B cell (primary cell): ENCODE measurements around the gene UBR2. TPM values are rescaled to one million over a fixed set of nuclear protein-coding genes. Genes with fewer than 3 reads are reported as not detected.
"Not testable (repeated sequence)": the region's sequence is repeated elsewhere in the genome, so short reads cannot be mapped to it uniquely, and the experiment has no call there.

Experiments used
- ATAC-seq: fragments of 200-7000 bp; cut with Tn5 transposase; one replicate; pipeline ENCODE4 v1.10.0; 2021; ENCODE audit warnings: low read depth, mild to moderate bottlenecking, moderate number of reproducible peaks, moderate library complexity
- CTCF ChIA-PET: fragments of 350-600 bp; sonication (Branson Sonifier 250); formaldehyde crosslinking; loops from one replicate; lab custom pipeline; 2021; ENCODE audit warnings: antibody characterized with exemption, inconsistent platforms; lab: Charles Lee
- POLR2A ChIA-PET: fragments of 350-600 bp; sonication (Branson Sonifier 250); formaldehyde crosslinking; loops from one replicate; lab custom pipeline; 2021; ENCODE audit warnings: antibody characterized with exemption; lab: Charles Lee
- DNase-seq: peaks from one replicate; pipeline ENCODE4 v3.0.0; 2013
- H2AFZ ChIP-seq: 2 replicates; pipeline ENCODE4 v1.6.1; 2012; ENCODE audit warnings: mild to moderate bottlenecking, low read depth, low read length; ENCODE audit not compliant: insufficient read depth, poor library complexity, severe bottlenecking
- H3K27ac ChIP-seq, 2 donors: 1 replicate in 1 of 2; 2 replicates in 1 of 2; pipeline ENCODE4 v1.5.1; 2012 to 2013; ENCODE audit warnings: low read length in 2 of 2, mild to moderate bottlenecking in 2 of 2, moderate library complexity in 1 of 2
- H3K27me3 ChIP-seq, 4 experiments: fragments of 200-600 bp in 1 of 4; sonication (generic) in 1 of 4; replicated peaks in 1 of 4; 1 replicate in 2 of 4; 2 replicates in 2 of 4; pipeline versions ENCODE4 v1.6.1 to v1.7.0; 2013 to 2016; ENCODE audit warnings: low read length in 3 of 4, mild to moderate bottlenecking in 2 of 4, mixed read lengths in 1 of 4, moderate library complexity in 1 of 4; ENCODE audit not compliant: insufficient read depth in 4 of 4, control insufficient read depth in 3 of 4; ENCODE audit errors: control extremely low read depth in 1 of 4
- H3K36me3 ChIP-seq, 2 experiments: replicated peaks in 1 of 2; 1 replicate in 1 of 2; 2 replicates in 1 of 2; pipeline versions ENCODE4 v1.6.1 to v1.7.1; 2013; ENCODE audit warnings: low read length in 1 of 2; ENCODE audit not compliant: insufficient read depth in 2 of 2, control insufficient read depth in 1 of 2; ENCODE audit errors: control extremely low read depth in 1 of 2, extremely low read depth in 1 of 2
- H3K4me1 ChIP-seq, 2 donors: fragments of 200-600 bp in 1 of 2; sonication (generic) in 1 of 2; 1 replicate in 1 of 2; 2 replicates in 1 of 2; pipeline versions ENCODE4 v1.5.1 to v1.6.1; 2013 to 2017; ENCODE audit warnings: low read length in 2 of 2; ENCODE audit not compliant: control insufficient read depth in 2 of 2, insufficient read depth in 2 of 2
- H3K4me2 ChIP-seq: replicated peaks from 2 replicates; pipeline ENCODE3; 2012; ENCODE audit warnings: mild to moderate bottlenecking, low read depth, low read length; ENCODE audit not compliant: poor library complexity, severe bottlenecking
- H3K4me3 ChIP-seq, 5 experiments: fragments of 200-600 bp in 1 of 5; sonication (generic) in 1 of 5; 1 replicate in 3 of 5; 2 replicates in 2 of 5; pipeline versions ENCODE4 v1.5.1 to v1.7.0; 2011 to 2016; ENCODE audit warnings: low read length in 4 of 5, mild to moderate bottlenecking in 4 of 5, low read depth in 2 of 5, control low read depth in 1 of 5, moderate library complexity in 1 of 5; ENCODE audit not compliant: insufficient read depth in 1 of 5; ENCODE audit errors: control extremely low read depth in 1 of 5, extremely low read depth in 1 of 5
- H3K79me2 ChIP-seq: fragments of 200-600 bp; sonication (generic); one replicate; pipeline ENCODE4 v1.6.0; 2016; ENCODE audit warnings: low read length; ENCODE audit not compliant: control insufficient read depth, insufficient read depth
- H3K9ac ChIP-seq: fragments of 200-600 bp; sonication (generic); 2 replicates; pipeline ENCODE4 v1.6.1; 2017; ENCODE audit warnings: mild to moderate bottlenecking, low read length, moderate library complexity
- H3K9me3 ChIP-seq, 3 donors: one replicate each; pipeline versions ENCODE4 v1.6.1 to v1.7.1; 2013; ENCODE audit warnings: low read length in 2 of 3; ENCODE audit not compliant: control insufficient read depth in 2 of 3, insufficient read depth in 1 of 3; ENCODE audit errors: control extremely low read depth in 1 of 3
- H4K20me1 ChIP-seq: 2 replicates; pipeline ENCODE4 v1.6.0; 2012; ENCODE audit warnings: mild to moderate bottlenecking, low read length; ENCODE audit not compliant: insufficient read depth, control insufficient read depth, poor library complexity, severe bottlenecking
- H3K27ac Mint-ChIP-seq: one replicate; pipeline ENCODE4 v1.8.0; 2021; ENCODE audit warnings: mixed read lengths
- H3K27me3 Mint-ChIP-seq: one replicate; pipeline ENCODE4 v1.8.0; 2021; ENCODE audit warnings: mixed read lengths
- H3K4me1 Mint-ChIP-seq: one replicate; pipeline ENCODE4 v1.8.0; 2021; ENCODE audit warnings: mixed read lengths
- H3K4me3 Mint-ChIP-seq: one replicate; pipeline ENCODE4 v1.8.0; 2021; ENCODE audit warnings: mixed read lengths
- H3K9me3 Mint-ChIP-seq: one replicate; pipeline ENCODE4 v1.8.0; 2022; ENCODE audit warnings: mixed read lengths; ENCODE audit not compliant: insufficient read depth
- EZH2 ChIP-seq: IDR thresholded peaks from 2 replicates; pipeline ENCODE4 v1.6.1; 2012; ENCODE audit warnings: borderline replicate concordance, low read depth, mild to moderate bottlenecking, moderate library complexity, low read length; ENCODE audit not compliant: insufficient read depth, poor library complexity, severe bottlenecking
- WGBS: methylation state at CpG from one replicate; pipeline ENCODE4 v1.1.5; 2013; ENCODE audit warnings: missing lambda C conversion rate; ENCODE audit not compliant: insufficient coverage; 5-methylcytosine and 5-hydroxymethylcytosine counted together
- intact Hi-C: fragments of 100-400 bp; cut with micrococcal nuclease; formaldehyde crosslinking; loops from one replicate; pipeline ENCODE4 v1.10.0; 2022
- polyA plus RNA-seq: library from polyadenylated mRNA; depleted of rRNA; stranded (reverse); fragments of >200 nt; gene quantifications from 2 replicates; pipeline ENCODE4 v1.2.3, GENCODE V29; 2012
- total RNA-seq, 2 donors: library from RNA; stranded (reverse); fragments of 120-200 nt in 1 of 2; gene quantifications; 1 replicate in 1 of 2; 2 replicates in 1 of 2; pipeline versions ENCODE4 v1.2.3 to v1.2.4, GENCODE V29; 2013 to 2022
- TF ChIP-seq, protein P1 (sequence below): fragments of 200-600 bp; IDR thresholded peaks from one replicate; pipeline ENCODE4 v1.8.0; 2022; ENCODE audit warnings: antibody characterized with exemption, mild to moderate bottlenecking

UBR2 gene
- total and polyA plus RNA-seq, 2 donors (not counting 1 experiment from before 2014, with no cell fraction given), result 9.7 to 56.2 TPM

DNA sequence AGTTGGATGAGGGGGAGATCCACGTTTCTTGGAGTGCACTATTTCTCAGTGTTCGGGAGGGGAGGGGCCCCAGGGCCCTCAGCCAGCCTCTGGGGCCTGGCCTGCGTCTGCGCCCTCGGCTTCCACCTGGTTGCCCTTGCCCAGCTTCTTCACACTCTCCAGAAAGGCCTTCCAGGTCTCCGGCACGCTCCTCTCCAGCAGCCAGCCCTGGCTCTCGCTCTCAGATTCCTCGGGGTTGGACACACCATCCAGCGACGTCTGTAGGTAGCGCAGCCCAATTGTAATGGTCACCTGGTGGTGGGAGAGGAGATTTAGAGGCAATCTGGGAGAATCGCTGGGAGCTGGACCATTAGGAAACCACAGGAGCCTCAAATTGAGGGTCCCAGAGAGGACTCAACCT lies 134.4 kb downstream of the UBR2 start:
- Histone ChIP-seq H3K4me3 (no peak overlapping the region), H3K79me2 (no peaks in the 10 kb centered on the region), H3K27ac (no peak overlapping the region), H3K4me1 (peaks cover 6 to 8% of the 10 kb centered on the region in 2 donors), H3K9ac (no peak overlapping the region), H3K36me3 (peaks cover 1 to 8% of the 10 kb centered on the region in 2 experiments), H2AFZ (no peak overlapping the region), H4K20me1 (no peaks in the 10 kb centered on the region), H3K27me3 (no peaks in the 10 kb centered on the region), H3K4me2 (no peak overlapping the region), H3K9me3 (no peaks in the 10 kb centered on the region)
- Mint-ChIP-seq H3K9me3 (no peaks in the 10 kb centered on the region), H3K4me3 (no peak overlapping the region), H3K27ac (no peak overlapping the region), H3K4me1 (peaks cover 8% of the 10 kb centered on the region), H3K27me3 (no peaks in the 10 kb centered on the region)
- CTCF ChIA-PET, result interaction anchor here (1.4 to 1.5 kb wide), 2 partner anchors 28 to 36 kb away, joined by 4 read pairs; no protein-coding TSS in a partner anchor
- intact Hi-C loops, result no loop called here
- DNase-seq (no peak), ATAC-seq (no peak)
- POLR2A ChIA-PET, result no interaction called here
- WGBS, result 96% methylated on average over 11 of the region's 13 CpGs
- TF ChIP-seq EZH2, result no peak
- TF ChIP-seq, protein P1, sequence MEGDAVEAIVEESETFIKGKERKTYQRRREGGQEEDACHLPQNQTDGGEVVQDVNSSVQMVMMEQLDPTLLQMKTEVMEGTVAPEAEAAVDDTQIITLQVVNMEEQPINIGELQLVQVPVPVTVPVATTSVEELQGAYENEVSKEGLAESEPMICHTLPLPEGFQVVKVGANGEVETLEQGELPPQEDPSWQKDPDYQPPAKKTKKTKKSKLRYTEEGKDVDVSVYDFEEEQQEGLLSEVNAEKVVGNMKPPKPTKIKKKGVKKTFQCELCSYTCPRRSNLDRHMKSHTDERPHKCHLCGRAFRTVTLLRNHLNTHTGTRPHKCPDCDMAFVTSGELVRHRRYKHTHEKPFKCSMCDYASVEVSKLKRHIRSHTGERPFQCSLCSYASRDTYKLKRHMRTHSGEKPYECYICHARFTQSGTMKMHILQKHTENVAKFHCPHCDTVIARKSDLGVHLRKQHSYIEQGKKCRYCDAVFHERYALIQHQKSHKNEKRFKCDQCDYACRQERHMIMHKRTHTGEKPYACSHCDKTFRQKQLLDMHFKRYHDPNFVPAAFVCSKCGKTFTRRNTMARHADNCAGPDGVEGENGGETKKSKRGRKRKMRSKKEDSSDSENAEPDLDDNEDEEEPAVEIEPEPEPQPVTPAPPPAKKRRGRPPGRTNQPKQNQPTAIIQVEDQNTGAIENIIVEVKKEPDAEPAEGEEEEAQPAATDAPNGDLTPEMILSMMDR, result no peak

DNA sequence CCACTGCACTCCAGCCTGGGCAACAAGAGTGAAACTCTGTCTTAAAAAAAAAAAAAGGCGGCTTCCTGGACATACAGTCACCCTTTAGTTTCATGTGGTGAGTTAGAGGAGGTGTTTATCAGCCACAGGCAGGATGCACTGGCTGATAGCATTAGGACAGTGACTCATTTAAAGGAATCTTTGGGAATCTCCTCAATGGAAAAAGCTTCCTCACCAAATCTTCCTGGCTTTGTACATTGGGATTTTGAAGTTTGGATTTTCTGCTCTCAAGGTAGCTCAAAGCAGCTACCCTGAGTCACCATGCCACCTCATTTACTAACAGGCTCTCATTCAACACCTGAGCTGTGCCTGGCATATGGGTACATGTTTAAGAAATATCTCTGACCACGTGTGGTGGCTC lies 138.4 kb downstream of the UBR2 start:
- H3K4me2 ChIP-seq, result no peak overlapping the region
- H3K27ac Mint-ChIP-seq, result no peak overlapping the region
- no peaks in the 10 kb centered on the region for H3K9me3 ChIP-seq
- no peaks in the 10 kb centered on the region for H3K27me3 ChIP-seq
- CTCF ChIA-PET, result no interaction called here
- H4K20me1 ChIP-seq, result no peaks in the 10 kb centered on the region
- no peaks in the 10 kb centered on the region for H3K36me3 ChIP-seq
- no peak overlapping the region for H3K4me3 ChIP-seq
- H3K9me3 Mint-ChIP-seq, result no peaks in the 10 kb centered on the region
- H3K4me1 ChIP-seq, result no peaks in the 10 kb centered on the region
- no peak overlapping the region for H3K27ac ChIP-seq
- H3K79me2 ChIP-seq, result no peaks in the 10 kb centered on the region
- ATAC-seq (no peak), DNase-seq (no peak)
- POLR2A ChIA-PET, result interaction anchor here (0.6 kb wide), 2 partner anchors 10 to 219 kb away, joined by 3 to 4 read pairs; no protein-coding TSS in a partner anchor
- intact Hi-C loops, result no loop called here
- WGBS, result no CpG with 5 or more reads among the region's 2 CpGs
- no peaks in the 10 kb centered on the region for H3K4me1 Mint-ChIP-seq
- no peak overlapping the region for H3K9ac ChIP-seq
- TF ChIP-seq, protein P1, result no peak
- TF ChIP-seq EZH2, result no peak
- no peak overlapping the region for H3K4me3 Mint-ChIP-seq
- peaks cover 3% of the 10 kb centered on the region for H3K27me3 Mint-ChIP-seq
- H2AFZ ChIP-seq, result no peak overlapping the region

- intact Hi-C loops, POLR2A ChIA-PET, H3K9me3 ChIP-seq, H3K27me3 ChIP-seq, H3K79me2 ChIP-seq, H4K20me1 ChIP-seq, H3K4me3 Mint-ChIP-seq, H3K4me1 Mint-ChIP-seq, H3K27ac ChIP-seq, CTCF ChIA-PET, H3K9ac ChIP-seq, H3K4me1 ChIP-seq, H3K4me2 ChIP-seq, H3K9me3 Mint-ChIP-seq, H3K27ac Mint-ChIP-seq, H3K36me3 ChIP-seq, H3K4me3 ChIP-seq, DNase-seq, ATAC-seq, H3K27me3 Mint-ChIP-seq, H2AFZ ChIP-seq: not testable (repeated sequence)
- 100% methylated on average over 1 of the region's 3 CpGs for WGBS
Measured at GRCh38 chr6:42702786-42703185, 139.0 kb downstream of the UBR2 start.
